Peyer's patch (tissue), 4 donors: ENCODE data around the gene DOCK8.

Source experiments
- POLR2A ChIP-seq, 2 donors: fragments of 450-650 bp; IDR thresholded peaks; one replicate each; pipeline ENCODE4 v1.5.1; 2017; ENCODE audit warnings: antibody characterized with exemption in 2 of 2, mild to moderate bottlenecking in 2 of 2, moderate library complexity in 2 of 2
- TF ChIP-seq, protein P1 (sequence below), 6 experiments: fragments of 450-650 bp in 4 of 6; fragments of 200-600 bp in 2 of 6; sonication (generic) in 1 of 6; IDR thresholded peaks; one replicate each; pipeline ENCODE4 v1.5.1; 2017 to 2019; ENCODE audit warnings: antibody characterized with exemption in 6 of 6, mild to moderate bottlenecking in 3 of 6, moderate library complexity in 1 of 6

DNA sequence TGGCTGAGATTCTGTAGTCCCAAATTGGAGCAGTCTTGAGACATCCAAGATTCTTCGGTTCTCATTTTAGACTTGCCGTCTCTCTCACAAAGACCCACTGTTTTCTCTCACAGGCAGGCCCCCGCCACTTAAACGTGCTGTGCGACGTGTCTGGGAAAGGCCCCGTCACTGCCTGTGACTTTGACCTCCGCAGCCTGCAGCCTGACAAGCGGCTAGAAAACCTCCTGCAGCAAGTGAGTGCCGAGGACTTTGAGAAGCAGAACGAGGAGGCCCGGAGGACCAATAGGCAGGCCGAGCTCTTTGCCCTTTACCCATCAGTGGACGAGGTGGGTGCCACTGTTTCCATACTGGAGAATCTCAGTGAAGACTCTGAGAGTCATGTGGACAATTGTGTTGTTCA lies 97.2 kb downstream of the DOCK8 start:
- TF ChIP-seq, protein P1, sequence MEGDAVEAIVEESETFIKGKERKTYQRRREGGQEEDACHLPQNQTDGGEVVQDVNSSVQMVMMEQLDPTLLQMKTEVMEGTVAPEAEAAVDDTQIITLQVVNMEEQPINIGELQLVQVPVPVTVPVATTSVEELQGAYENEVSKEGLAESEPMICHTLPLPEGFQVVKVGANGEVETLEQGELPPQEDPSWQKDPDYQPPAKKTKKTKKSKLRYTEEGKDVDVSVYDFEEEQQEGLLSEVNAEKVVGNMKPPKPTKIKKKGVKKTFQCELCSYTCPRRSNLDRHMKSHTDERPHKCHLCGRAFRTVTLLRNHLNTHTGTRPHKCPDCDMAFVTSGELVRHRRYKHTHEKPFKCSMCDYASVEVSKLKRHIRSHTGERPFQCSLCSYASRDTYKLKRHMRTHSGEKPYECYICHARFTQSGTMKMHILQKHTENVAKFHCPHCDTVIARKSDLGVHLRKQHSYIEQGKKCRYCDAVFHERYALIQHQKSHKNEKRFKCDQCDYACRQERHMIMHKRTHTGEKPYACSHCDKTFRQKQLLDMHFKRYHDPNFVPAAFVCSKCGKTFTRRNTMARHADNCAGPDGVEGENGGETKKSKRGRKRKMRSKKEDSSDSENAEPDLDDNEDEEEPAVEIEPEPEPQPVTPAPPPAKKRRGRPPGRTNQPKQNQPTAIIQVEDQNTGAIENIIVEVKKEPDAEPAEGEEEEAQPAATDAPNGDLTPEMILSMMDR (IDR thresholded peaks at IDR 0.05) = no peak
- no peak for TF ChIP-seq POLR2A (IDR thresholded peaks at IDR 0.05)
